H9 (cell line): ENCODE results near the gene GSG1L. TPM values are rescaled to one million over a fixed set of nuclear protein-coding genes. Genes with fewer than 3 reads are reported as not detected.

Experiments used
- DNase-seq: peaks from one replicate; pipeline ENCODE4 v3.0.0-alpha.2; 2017
- H2AFZ ChIP-seq: one replicate; pipeline ENCODE4 v1.6.1; 2013; ENCODE audit warnings: mild to moderate bottlenecking, low read length, control low read depth, moderate library complexity
- H2AK5ac ChIP-seq: 2 replicates; pipeline ENCODE4 v1.6.1; 2013; ENCODE audit warnings: low read length, control low read depth, mixed read lengths; ENCODE audit not compliant: insufficient read length
- H2BK120ac ChIP-seq: one replicate; pipeline ENCODE4 v1.6.1; 2013; ENCODE audit warnings: low read depth, mild to moderate bottlenecking, low read length, control low read depth, inconsistent platforms; ENCODE audit not compliant: poor library complexity, severe bottlenecking
- H2BK12ac ChIP-seq: 2 replicates; pipeline ENCODE4 v1.6.1; 2013; ENCODE audit warnings: low read length, control low read depth, mixed read lengths, low read depth; ENCODE audit not compliant: insufficient read length
- H2BK15ac ChIP-seq: 2 replicates; pipeline ENCODE4 v1.6.1; 2013; ENCODE audit warnings: low read depth, low read length, control low read depth
- H2BK20ac ChIP-seq: one replicate; pipeline ENCODE4 v1.6.1; 2013; ENCODE audit warnings: low read depth, mild to moderate bottlenecking, low read length, control low read depth, inconsistent platforms; ENCODE audit not compliant: poor library complexity, severe bottlenecking
- H2BK5ac ChIP-seq: 2 replicates; pipeline ENCODE4 v1.6.1; 2013; ENCODE audit warnings: low read length, control low read depth, mixed read lengths; ENCODE audit not compliant: insufficient read length
- H3K14ac ChIP-seq: 2 replicates; pipeline ENCODE4 v1.6.1; 2013; ENCODE audit warnings: low read length, control low read depth; ENCODE audit not compliant: insufficient read depth
- H3K18ac ChIP-seq: 2 replicates; pipeline ENCODE4 v1.6.1; 2013; ENCODE audit warnings: low read depth, mild to moderate bottlenecking, mixed read lengths, low read length, control low read depth; ENCODE audit not compliant: insufficient read length
- H3K23ac ChIP-seq: 2 replicates; pipeline ENCODE4 v1.6.1; 2013; ENCODE audit warnings: low read length, control low read depth, mixed read lengths, low read depth; ENCODE audit not compliant: insufficient read length
- H3K23me2 ChIP-seq: 2 replicates; pipeline ENCODE4 v1.6.1; 2013; ENCODE audit warnings: low read depth, mild to moderate bottlenecking, mixed read lengths, low read length, control low read depth; ENCODE audit not compliant: insufficient read length, poor library complexity, severe bottlenecking
- H3K27ac ChIP-seq: 2 replicates; pipeline ENCODE4 v1.5.1; 2013; ENCODE audit warnings: low read length, control low read depth, mixed read lengths, low read depth; ENCODE audit not compliant: insufficient read length
- H3K27me3 ChIP-seq: 2 replicates; pipeline ENCODE4 v1.6.1; 2013; ENCODE audit warnings: low read length, control low read depth, inconsistent platforms; ENCODE audit not compliant: insufficient read depth
- H3K4ac ChIP-seq: 2 replicates; pipeline ENCODE4 v1.6.1; 2013; ENCODE audit warnings: low read depth, mild to moderate bottlenecking, control low read depth, inconsistent platforms, low read length, moderate library complexity
- H3K4me1 ChIP-seq: 2 replicates; pipeline ENCODE4 v1.6.1; 2013; ENCODE audit warnings: low read length, control low read depth, inconsistent platforms; ENCODE audit not compliant: insufficient read depth
- H3K4me2 ChIP-seq: 2 replicates; pipeline ENCODE4 v1.6.1; 2013; ENCODE audit warnings: low read length, control low read depth, mixed read lengths; ENCODE audit not compliant: insufficient read length, insufficient read depth
- H3K56ac ChIP-seq: 2 replicates; pipeline ENCODE4 v1.6.1; 2013; ENCODE audit warnings: low read depth, mild to moderate bottlenecking, mixed read lengths, low read length, control low read depth; ENCODE audit not compliant: insufficient read length
- H3K79me1 ChIP-seq: 2 replicates; pipeline ENCODE4 v1.6.1; 2013; ENCODE audit warnings: low read depth, mild to moderate bottlenecking, moderate library complexity, low read length, control low read depth, inconsistent platforms; ENCODE audit not compliant: insufficient read depth, poor library complexity, severe bottlenecking
- H3K79me2 ChIP-seq: 2 replicates; pipeline ENCODE4 v1.6.1; 2013; ENCODE audit warnings: low read length, control low read depth, inconsistent platforms; ENCODE audit not compliant: insufficient read depth
- H3K9ac ChIP-seq: 2 replicates; pipeline ENCODE4 v1.6.1; 2013; ENCODE audit warnings: low read length, control low read depth, mixed read lengths; ENCODE audit not compliant: insufficient read length; ENCODE audit errors: extremely low read depth
- H3K9me3 ChIP-seq: one replicate; pipeline ENCODE4 v1.6.1; 2013; ENCODE audit warnings: low read depth, low read length, inconsistent platforms; ENCODE audit not compliant: control insufficient read depth
- H3T11ph ChIP-seq: one replicate; pipeline ENCODE4 v1.6.1; 2013; ENCODE audit warnings: mild to moderate bottlenecking, low read length, control low read depth, inconsistent platforms
- H4K20me1 ChIP-seq: one replicate; pipeline ENCODE4 v1.6.1; 2013; ENCODE audit not compliant: control insufficient read depth, insufficient read length, insufficient read depth
- H4K5ac ChIP-seq: 2 replicates; pipeline ENCODE4 v1.6.1; 2013; ENCODE audit warnings: low read depth, mild to moderate bottlenecking, mixed read lengths, low read length, control low read depth; ENCODE audit not compliant: insufficient read length
- H4K8ac ChIP-seq: replicated peaks from 2 replicates; pipeline ENCODE4 v1.6.1; 2013; ENCODE audit warnings: low read length, control low read depth, mixed read lengths, low read depth; ENCODE audit not compliant: insufficient read length
- H4K91ac ChIP-seq: 2 replicates; pipeline ENCODE4 v1.6.1; 2013; ENCODE audit warnings: low read depth, mild to moderate bottlenecking, moderate library complexity, mixed read lengths, low read length, control low read depth; ENCODE audit not compliant: insufficient read length
- H3K27ac Mint-ChIP-seq, 3 experiments: 2 replicates in 2 of 3; 3 replicates in 1 of 3; pipeline ENCODE4 v1.8.0; 2020 to 2021; ENCODE audit warnings: mixed read lengths in 3 of 3, mild to moderate bottlenecking in 1 of 3, moderate library complexity in 1 of 3
- H3K27me3 Mint-ChIP-seq: 2 replicates; pipeline ENCODE4 v1.8.0; 2021; ENCODE audit warnings: low read depth, mild to moderate bottlenecking, moderate library complexity, mixed read lengths
- H3K36me3 Mint-ChIP-seq, 3 experiments: 2 replicates in 2 of 3; 3 replicates in 1 of 3; pipeline ENCODE4 v1.8.0; 2020 to 2021; ENCODE audit warnings: low read depth in 3 of 3, mixed read lengths in 3 of 3; ENCODE audit not compliant: insufficient read depth in 1 of 3
- H3K4me1 Mint-ChIP-seq, 2 experiments: 2 replicates each; pipeline ENCODE4 v1.8.0; 2020; ENCODE audit warnings: mixed read lengths in 2 of 2
- H3K4me3 Mint-ChIP-seq, 2 experiments: 2 replicates in 1 of 2; 3 replicates in 1 of 2; pipeline ENCODE4 v1.8.0; 2020 to 2021; ENCODE audit warnings: mild to moderate bottlenecking in 2 of 2, mixed read lengths in 2 of 2, moderate library complexity in 1 of 2
- H3K9me3 Mint-ChIP-seq, 2 experiments: 2 replicates in 1 of 2; 3 replicates in 1 of 2; pipeline ENCODE4 v1.8.0; 2020; ENCODE audit warnings: mild to moderate bottlenecking in 2 of 2, mixed read lengths in 2 of 2, moderate library complexity in 1 of 2
- CTCF ChIP-seq: fragments of 200-600 bp; sonication (generic); conservative IDR thresholded peaks from 3 replicates; pipeline ENCODE4 v1.8.0; 2021; ENCODE audit warnings: antibody characterized with exemption, mild to moderate bottlenecking
- WGBS: extraction: QIAGEN DNeasy Blood & Tissue Kit; methylation state at CpG from one replicate; pipeline ENCODE4 v1.1.7; 2013; ENCODE audit warnings: missing lambda C conversion rate, low lambda C conversion rate, mixed read lengths; ENCODE audit not compliant: insufficient read length; ENCODE audit errors: extremely low coverage; 5-methylcytosine and 5-hydroxymethylcytosine counted together
- total RNA-seq: library from RNA; stranded (reverse); gene quantifications from 2 replicates; pipeline ENCODE4 v1.2.1, GENCODE V29; 2021

The GSG1L gene
- total RNA-seq, 1 experiment from 2014 or later: 0.35 TPM

- H3K23me2 ChIP-seq: no peaks in the 10 kb centered on the region
- no peak overlapping the region for H2AFZ ChIP-seq
- no peak overlapping the region for H3K23ac ChIP-seq
- TF ChIP-seq CTCF: no peak
- no peak overlapping the region for H4K5ac ChIP-seq
- H3K9me3 ChIP-seq: no peaks in the 10 kb centered on the region
- H3K4me3 Mint-ChIP-seq: no peak overlapping the region
- no peak overlapping the region for H2BK5ac ChIP-seq
- H3K14ac ChIP-seq: no peak overlapping the region
- no peaks in the 10 kb centered on the region for H3K79me1 ChIP-seq
- H3K27me3 Mint-ChIP-seq: no peaks in the 10 kb centered on the region
- H2BK15ac ChIP-seq: no peak overlapping the region
- H3K4me1 Mint-ChIP-seq: no peaks in the 10 kb centered on the region
- H4K91ac ChIP-seq: no peak overlapping the region
- peak overlapping the region; percentile 12 to 25 (median 15); a peak in 4 of 7 replicates for H3K27ac Mint-ChIP-seq
- H3K4ac ChIP-seq: no peak overlapping the region
- H4K20me1 ChIP-seq: no peaks in the 10 kb centered on the region
- no peak overlapping the region for H3K27ac ChIP-seq
- H3K9ac ChIP-seq: no peak overlapping the region
- no peak overlapping the region for H2BK12ac ChIP-seq
- H3K79me2 ChIP-seq: no peaks in the 10 kb centered on the region
- H3K4me1 ChIP-seq: no peaks in the 10 kb centered on the region
- H2BK20ac ChIP-seq: no peak overlapping the region
- H3K9me3 Mint-ChIP-seq: no peaks in the 10 kb centered on the region
- WGBS: no CpG with 5 or more reads among the region's 10 CpGs
- no peak overlapping the region for H3K18ac ChIP-seq
- no peak for DNase-seq
- H2AK5ac ChIP-seq: no peak overlapping the region
- H3K56ac ChIP-seq: no peak overlapping the region
- H2BK120ac ChIP-seq: no peak overlapping the region
- no peak overlapping the region for H4K8ac ChIP-seq
- no peaks in the 10 kb centered on the region for H3K27me3 ChIP-seq
- peaks cover 28 to 89% (median 75%) of the 10 kb centered on the region in 3 experiments; a peak in 6 of 7 replicates for H3K36me3 Mint-ChIP-seq
- no peak overlapping the region for H3T11ph ChIP-seq
- H3K4me2 ChIP-seq: no peak overlapping the region
These were observed 49.4 kb upstream of the GSG1L start for GRCh38 chr16:28112908-28113307.
